HG03342 (cell line): Measurements from ENCODE around the gene CFD.
"Not testable (repeated sequence)": the region's sequence is repeated elsewhere in the genome, so short reads cannot be mapped to it uniquely, and the experiment has no call there.

Experiments used
- ATAC-seq: cut with Tn5 transposase; IDR thresholded peaks from one replicate; pipeline ENCODE4 v1.9.1; 2021; ENCODE audit warnings: mild to moderate bottlenecking, moderate library complexity; ENCODE audit not compliant: unreplicated experiment

Gene CFD

DNA sequence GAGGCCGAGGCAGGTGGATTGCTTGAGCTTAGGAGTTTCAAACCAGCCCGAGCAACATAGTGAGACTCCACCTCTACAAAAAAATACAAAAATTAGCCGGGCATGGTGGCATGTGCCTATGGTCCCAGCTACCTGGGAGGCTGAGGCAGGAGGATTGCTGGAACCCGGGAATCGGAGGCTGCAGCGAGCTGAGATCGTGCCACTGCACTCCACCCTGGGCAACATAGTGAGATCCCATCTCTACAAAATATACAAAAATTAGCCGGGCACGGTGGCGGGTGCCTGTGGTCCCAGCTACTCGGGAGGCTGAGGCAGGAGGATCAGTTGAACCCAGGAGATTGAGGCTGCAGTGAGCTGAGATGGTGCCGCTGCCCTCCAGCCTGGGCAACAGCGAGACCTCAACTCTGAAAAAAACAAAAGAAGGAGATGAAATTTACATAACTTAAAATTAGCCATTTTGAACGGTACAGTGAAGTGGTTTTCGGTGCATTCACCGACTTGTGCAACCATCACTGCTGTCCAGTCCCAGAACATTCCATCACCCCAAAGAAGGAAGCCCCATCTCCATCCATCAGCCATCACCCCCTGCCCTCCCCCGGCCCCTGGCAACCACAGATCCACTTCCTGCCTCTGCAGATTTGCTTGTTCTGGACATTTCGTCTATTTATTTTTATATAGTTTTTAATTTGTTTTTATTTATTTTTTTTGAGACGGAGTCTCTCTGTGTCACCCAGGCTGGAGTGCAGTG, 33.4 kb upstream of the CFD start:
- no peak for ATAC-seq

GRCh38 chr19:827314-827709, 32.2 kb upstream of the CFD start:
- no peak for ATAC-seq

DNA sequence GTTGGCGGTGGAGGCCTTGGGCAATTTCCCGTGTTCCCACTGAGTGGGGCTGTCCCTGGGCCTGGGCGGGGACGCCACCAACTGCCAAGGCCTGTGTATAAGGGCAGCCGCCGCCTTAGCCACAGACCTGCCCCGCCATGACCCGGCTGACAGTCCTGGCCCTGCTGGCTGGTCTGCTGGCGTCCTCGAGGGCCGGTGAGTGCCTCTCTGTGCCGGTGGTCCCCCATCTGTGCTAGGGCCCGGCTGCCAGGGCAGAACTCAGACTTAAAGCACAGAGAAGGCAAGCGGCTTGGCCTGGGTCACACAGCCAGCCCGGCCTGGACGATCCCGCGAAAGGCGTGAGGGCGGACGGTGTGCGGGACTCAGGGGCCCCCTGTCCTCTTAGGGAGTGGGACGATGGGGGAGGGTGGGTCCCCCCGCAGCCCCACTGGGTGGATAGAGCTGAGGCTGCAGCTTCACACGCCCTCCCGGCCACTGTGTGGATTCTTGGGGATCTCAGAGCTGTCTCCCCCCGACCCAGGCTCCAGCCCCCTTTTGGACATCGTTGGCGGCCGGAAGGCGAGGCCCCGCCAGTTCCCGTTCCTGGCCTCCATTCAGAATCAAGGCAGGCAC, 31.6 kb upstream of the CFD start, which contains the start of gene AZU1:
TSS of gene AZU1 (plus strand) at position 128 of the 612 bp plus-strand sequence. CDS start at position 138, 10 bp downstream.
- ATAC-seq: no peak

GRCh38 chr19:829129-829758, 30.2 kb upstream of the CFD start:
- ATAC-seq: no peak

DNA sequence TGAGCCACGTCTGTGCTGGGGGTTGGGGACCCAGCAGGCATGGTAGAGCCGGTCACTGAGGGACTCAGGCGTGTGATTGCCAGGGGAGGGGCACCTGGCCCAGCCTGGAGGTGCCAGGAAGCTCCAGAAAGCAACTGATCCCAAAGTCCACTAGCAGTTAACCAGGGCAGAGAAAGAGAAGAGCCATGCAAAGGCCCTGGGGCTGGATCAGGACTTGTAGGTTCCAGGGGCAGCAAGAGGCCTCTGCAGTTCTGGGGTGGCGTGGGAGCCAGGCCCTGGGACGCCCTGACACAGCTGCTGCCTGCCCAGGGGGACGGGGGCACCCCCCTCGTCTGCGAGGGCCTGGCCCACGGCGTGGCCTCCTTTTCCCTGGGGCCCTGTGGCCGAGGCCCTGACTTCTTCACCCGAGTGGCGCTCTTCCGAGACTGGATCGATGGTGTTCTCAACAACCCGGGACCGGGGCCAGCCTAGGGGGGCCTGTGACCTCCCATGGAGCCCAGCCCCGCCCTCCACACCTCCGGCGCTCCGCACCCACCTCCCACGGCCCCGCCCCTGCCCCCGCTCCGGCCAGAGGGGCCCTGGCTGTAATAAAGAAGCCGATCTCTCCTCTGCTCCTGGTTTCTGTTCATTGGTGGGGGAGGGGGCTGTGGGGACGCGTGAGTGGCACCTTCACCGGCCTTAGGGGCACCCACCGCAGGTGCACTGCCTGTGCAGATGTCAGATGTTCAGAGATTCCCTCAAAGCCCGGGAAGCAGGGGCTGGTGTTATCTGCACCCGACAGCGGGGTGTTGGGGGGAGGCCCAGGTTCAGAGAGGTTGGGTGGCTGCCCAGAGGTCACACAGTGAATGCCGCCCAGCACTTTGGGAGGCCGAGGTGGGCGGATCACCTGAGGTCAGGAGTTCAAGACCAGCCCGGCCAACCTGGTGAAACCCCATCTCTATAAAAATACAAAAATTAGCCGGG, 27.8 kb upstream of the CFD start:
- no peak for ATAC-seq

GRCh38 chr19:834216-834615, 25.2 kb upstream of the CFD start:
- ATAC-seq: no peak

DNA sequence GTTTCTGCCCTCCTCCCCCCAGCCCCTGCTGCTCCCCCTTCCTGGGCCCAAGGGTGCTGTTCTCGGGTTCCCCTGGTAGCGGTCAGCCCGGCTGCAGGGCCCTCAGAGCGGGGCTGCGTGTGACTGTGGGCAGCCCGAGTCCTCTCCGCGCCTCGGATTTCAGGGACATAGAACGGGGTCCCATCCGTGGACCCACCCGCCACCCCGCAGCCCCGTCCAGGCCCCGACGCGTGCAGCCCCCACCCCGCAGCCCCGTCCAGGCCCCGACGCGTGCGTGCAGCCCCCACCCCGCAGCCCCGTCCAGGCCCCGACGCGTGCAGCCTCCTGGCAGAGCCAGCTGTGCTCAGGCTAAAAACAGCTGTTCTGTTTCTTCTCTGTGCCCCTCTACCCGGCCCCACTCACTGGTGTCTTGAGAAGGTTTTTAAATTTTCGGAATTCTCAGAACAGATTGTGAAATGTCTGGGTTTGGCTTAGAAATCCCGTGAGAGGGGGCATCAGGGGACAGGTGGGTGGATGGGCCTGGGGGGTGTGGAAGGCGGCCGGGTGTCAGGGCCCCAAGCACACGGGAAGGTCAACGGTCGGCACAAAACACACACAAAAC, 24.2 kb upstream of the CFD start:
- no peak for ATAC-seq

- ATAC-seq: no peak
Measured at GRCh38 chr19:840519-841206, 18.8 kb upstream of the CFD start, which contains the start of gene PRTN3. PRTN3 (plus strand) TSS chr19:840999; CDS start chr19:841009, 10 bp downstream.

GRCh38 chr19:842802-843179, 16.7 kb upstream of the CFD start:
- not testable (repeated sequence) for ATAC-seq

DNA sequence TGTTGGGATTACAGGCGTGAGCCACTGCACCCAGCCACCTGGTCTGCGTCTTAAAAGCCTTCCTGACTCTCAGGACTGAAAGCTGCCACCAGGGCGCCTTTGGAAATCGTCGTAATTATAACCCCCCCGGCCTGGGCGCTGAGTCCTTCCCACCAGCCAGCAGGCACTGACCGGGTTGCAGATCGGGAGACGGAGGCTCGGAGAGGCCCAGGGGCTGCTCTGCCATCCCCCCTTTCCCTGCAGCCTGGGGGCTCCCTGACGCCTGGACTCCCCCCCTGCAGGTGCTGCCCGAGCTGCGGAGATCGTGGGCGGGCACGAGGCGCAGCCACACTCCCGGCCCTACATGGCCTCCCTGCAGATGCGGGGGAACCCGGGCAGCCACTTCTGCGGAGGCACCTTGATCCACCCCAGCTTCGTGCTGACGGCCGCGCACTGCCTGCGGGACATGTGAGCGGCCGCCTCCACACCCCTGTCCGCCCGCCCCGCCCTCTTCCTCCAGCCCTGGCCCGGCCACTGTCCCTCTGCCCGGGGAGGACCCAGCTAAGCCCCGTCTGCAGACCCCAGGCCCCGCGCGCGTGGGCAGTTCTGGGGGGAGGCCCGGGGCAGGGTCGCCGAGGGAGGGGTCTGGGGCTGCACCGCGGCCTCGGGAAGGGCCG, 16.2 kb upstream of the CFD start:
- ATAC-seq: no peak

- no peak for ATAC-seq
Measured at GRCh38 chr19:843836-844545, 15.5 kb upstream of the CFD start.

- no peak for ATAC-seq
Measured at GRCh38 chr19:844546-844971, 14.9 kb upstream of the CFD start.

DNA sequence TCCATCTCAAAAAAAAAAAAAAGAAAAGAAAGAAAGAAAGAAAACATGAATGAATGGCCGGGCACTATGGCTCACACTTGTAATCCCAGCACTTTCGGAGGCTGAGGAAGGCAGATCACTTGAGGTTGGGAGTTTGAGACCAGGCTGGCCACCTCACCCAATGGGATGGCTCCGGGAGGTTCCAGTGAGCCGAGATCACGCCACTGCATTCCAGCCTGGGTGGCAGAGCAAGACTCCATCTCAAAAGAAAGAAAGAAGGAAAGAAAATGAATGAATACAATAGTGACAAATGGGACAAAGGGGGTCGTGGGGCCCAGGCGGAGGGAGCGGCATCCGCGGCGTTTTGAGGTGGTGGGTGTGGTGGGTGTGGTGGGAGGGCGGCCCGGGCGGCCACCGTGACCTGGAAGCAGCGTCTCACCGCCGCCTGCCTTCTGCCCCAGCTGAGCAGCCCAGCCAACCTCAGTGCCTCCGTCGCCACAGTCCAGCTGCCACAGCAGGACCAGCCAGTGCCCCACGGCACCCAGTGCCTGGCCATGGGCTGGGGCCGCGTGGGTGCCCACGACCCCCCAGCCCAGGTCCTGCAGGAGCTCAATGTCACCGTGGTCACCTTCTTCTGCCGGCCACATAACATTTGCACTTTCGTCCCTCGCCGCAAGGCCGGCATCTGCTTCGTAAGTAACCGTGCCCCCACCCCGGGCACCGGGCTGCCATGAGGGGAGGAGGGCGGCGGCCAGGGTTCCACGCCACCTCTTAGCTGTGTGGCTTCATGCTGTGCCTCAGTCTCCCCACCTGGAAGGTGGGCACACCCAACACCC, 13.6 kb upstream of the CFD start:
- no peak for ATAC-seq

DNA sequence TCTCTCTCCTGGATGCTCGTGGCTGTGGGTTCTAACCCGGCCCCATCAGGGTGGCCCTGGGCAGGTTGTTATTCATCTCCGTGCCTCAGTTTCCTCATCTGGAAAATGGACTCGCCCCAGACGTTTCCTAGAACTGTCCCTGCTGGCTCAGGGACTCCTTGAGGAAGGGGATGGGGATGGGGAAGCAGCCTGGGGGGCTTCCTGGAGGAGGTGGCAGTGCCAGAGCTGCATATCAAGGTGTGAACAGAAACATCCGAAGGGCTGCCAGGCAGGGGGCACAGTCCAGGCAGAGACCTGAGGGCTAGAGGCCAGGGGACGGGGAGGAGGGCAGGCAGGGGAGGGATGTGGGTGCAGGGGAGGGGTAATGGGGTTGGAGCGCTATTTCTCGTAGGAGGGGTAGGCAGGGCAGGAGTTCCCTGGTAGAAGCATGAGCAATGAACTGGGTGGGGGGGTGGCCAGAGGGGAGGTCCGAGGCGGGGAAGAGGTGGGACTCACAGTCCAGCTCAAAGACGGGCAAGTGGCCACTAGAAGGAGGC, 11.0 kb upstream of the CFD start:
- no peak for ATAC-seq

- not testable (repeated sequence) for ATAC-seq
Measured at GRCh38 chr19:849195-849594, 10.3 kb upstream of the CFD start.

GRCh38 chr19:850221-850978, 9.1 kb upstream of the CFD start:
- ATAC-seq: no peak

GRCh38 chr19:850979-851335, 8.5 kb upstream of the CFD start:
- no peak for ATAC-seq
